Type B pancreatic cell (in vitro differentiated cells): Measurements from ENCODE around the gene TIA1. TPM values are rescaled to one million over a fixed set of nuclear protein-coding genes. Genes with fewer than 3 reads are reported as not detected.
"Not testable (repeated sequence)": the region's sequence is repeated elsewhere in the genome, so short reads cannot be mapped to it uniquely, and the experiment has no call there.

ENCODE experiments used
- DNase-seq: peaks from one replicate; pipeline ENCODE4 v3.0.0; 2021; ENCODE audit warnings: mixed read lengths; ENCODE audit not compliant: unreplicated experiment; ENCODE audit errors: extremely low spot score
- H3K27ac Mint-ChIP-seq: 2 replicates; pipeline ENCODE4 v1.8.0; 2021; ENCODE audit warnings: mild to moderate bottlenecking, mixed read lengths
- H3K27me3 Mint-ChIP-seq: 2 replicates; pipeline ENCODE4 v1.8.0; 2021; ENCODE audit warnings: mixed read lengths
- H3K36me3 Mint-ChIP-seq: 2 replicates; pipeline ENCODE4 v1.8.0; 2021; ENCODE audit warnings: mixed read lengths
- H3K4me1 Mint-ChIP-seq: one replicate; pipeline ENCODE4 v1.8.0; 2021; ENCODE audit warnings: mixed read lengths; ENCODE audit not compliant: unreplicated experiment
- H3K4me3 Mint-ChIP-seq: 2 replicates; pipeline ENCODE4 v1.8.0; 2021; ENCODE audit warnings: mild to moderate bottlenecking, mixed read lengths
- H3K9me3 Mint-ChIP-seq: 2 replicates; pipeline ENCODE4 v1.8.0; 2021; ENCODE audit warnings: mixed read lengths
- microRNA-seq: library from miRNA; unstranded; fragments of <30 nt; microRNA quantifications from one replicate; pipeline ENCODE4, GENCODE V29; 2020
- total RNA-seq: library from RNA; stranded (reverse); gene quantifications from 2 replicates; pipeline ENCODE4 v1.2.1, GENCODE V29; 2021; ENCODE audit warnings: low replicate concordance
- TF ChIP-seq, protein P1 (sequence below): fragments of 200-600 bp; sonication (generic); conservative IDR thresholded peaks from 2 replicates; pipeline ENCODE4 v1.5.0; 2021; ENCODE audit warnings: antibody characterized with exemption, mild to moderate bottlenecking

TIA1 gene
- total RNA-seq, 1 donor from 2014 or later, result 300 TPM

DNA sequence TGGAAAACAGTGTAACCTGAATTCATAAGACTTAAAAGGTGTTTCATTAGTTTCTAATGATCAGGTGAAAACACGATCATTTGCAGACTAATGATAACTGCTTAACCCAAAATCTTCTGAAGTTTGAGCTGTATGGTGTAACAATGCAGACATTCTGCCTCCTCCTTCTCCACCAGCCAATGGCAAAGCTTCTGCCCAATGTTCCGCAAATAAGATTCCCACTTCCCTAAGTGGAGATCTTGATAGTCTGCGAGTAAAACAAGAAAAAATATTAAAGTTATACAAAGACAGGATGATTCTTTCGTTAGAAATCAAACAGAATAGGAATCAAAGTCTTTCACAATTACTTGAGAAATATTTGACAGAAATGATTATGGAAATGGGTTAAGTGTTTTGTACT is 65.7 kb downstream of the TIA1 start:
- Mint-ChIP-seq H3K4me3 (no peak overlapping the region), H3K4me1 (no peaks in the 10 kb centered on the region), H3K36me3 (peaks cover 3% of the 10 kb centered on the region), H3K27ac (no peak overlapping the region), H3K27me3 (no peaks in the 10 kb centered on the region), H3K9me3 (no peaks in the 10 kb centered on the region)
- TF ChIP-seq, protein P1, sequence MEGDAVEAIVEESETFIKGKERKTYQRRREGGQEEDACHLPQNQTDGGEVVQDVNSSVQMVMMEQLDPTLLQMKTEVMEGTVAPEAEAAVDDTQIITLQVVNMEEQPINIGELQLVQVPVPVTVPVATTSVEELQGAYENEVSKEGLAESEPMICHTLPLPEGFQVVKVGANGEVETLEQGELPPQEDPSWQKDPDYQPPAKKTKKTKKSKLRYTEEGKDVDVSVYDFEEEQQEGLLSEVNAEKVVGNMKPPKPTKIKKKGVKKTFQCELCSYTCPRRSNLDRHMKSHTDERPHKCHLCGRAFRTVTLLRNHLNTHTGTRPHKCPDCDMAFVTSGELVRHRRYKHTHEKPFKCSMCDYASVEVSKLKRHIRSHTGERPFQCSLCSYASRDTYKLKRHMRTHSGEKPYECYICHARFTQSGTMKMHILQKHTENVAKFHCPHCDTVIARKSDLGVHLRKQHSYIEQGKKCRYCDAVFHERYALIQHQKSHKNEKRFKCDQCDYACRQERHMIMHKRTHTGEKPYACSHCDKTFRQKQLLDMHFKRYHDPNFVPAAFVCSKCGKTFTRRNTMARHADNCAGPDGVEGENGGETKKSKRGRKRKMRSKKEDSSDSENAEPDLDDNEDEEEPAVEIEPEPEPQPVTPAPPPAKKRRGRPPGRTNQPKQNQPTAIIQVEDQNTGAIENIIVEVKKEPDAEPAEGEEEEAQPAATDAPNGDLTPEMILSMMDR, result no peak
- DNase-seq, result no peak

DNA sequence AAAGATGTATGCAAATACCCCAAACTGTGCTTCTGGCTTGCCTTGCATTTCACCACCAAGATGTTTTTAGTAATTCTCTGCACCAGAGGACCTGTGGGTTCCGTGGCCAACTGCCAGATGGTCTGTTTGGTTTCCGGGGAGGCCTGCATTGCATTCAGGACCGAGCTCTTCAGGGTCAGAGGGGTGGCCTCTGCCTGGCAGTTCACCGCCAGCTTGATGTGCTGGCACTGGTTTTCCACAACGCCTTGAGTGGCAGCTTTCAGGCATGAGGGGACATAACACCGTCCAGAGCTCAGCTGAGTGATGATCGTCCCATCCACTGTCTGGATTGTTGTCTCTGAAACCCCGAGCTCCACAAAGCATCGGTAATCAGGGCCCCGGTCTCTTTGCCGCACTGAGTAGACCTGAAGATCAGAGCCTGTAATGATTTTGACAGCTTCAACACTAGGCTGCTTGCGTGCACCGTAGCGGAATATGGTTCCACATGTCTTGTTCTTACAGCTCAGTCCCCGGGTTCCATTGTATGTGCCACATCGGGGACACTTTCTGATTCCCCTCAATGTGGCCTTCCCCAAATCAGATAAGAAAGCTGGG is 67.0 kb downstream of the TIA1 start:
- Mint-ChIP-seq H3K9me3 (no peaks in the 10 kb centered on the region), H3K36me3 (peaks cover 3% of the 10 kb centered on the region), H3K4me3 (no peak overlapping the region), H3K4me1 (no peaks in the 10 kb centered on the region), H3K27me3 (no peaks in the 10 kb centered on the region), H3K27ac (no peak overlapping the region)
- TF ChIP-seq, protein P1, result no peak
- no peak for DNase-seq

DNA sequence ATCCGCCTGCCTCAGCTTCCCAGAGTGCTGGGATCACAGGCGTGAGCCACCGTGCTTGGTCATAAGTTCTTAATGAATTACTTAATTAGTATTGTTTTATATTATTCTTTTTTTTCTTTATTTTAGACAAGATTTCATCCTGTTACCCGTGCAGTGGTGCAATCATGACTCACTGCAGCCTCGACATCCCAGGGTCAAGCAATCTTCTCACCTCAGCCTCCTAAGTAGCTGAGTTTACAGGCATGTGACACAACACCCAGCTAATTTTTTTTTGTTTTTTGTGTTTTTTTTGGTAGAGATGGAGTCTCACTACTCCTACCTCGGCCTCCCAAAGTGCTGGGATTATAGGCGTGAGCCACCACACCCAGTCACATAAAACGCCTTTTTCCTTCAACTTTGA is 74.9 kb downstream of the TIA1 start:
- no peak for DNase-seq
- Mint-ChIP-seq H3K36me3 (peaks cover 10% of the 10 kb centered on the region), H3K27ac (no peak overlapping the region), H3K4me1 (peaks cover 7% of the 10 kb centered on the region), H3K4me3 (no peak overlapping the region), H3K27me3 (no peaks in the 10 kb centered on the region), H3K9me3 (no peaks in the 10 kb centered on the region)
- TF ChIP-seq, protein P1, result no peak

DNA sequence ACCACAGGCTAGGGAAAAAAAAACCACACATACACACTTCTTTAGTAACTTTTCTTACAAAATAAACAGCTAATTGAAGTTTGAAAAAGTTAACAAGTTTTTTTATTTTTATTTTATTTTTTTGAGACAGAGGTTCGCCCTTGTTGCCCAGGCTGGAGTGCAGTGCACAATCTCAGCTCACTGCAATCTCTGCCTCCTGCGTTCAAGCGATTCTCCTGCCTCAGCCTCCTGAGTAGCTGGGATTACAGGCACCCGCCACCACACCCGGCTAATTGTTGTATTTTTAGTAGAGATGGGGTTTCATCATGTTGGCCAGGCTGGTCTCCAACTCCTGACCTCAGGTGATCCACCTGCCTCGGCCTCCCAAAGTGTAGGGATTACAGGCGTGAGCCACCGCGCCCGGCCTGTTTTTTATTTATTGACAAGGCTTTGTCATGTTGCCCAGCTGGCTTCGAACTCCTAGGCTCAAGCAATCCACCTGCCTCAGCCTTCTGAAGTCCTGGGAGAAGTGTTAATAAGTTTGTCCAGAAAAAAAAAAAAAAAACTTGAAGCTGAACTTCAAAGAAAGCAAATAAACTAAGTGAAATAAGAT is 78.7 kb downstream of the TIA1 start:
- DNase-seq, H3K27ac Mint-ChIP-seq, H3K9me3 Mint-ChIP-seq, H3K27me3 Mint-ChIP-seq, H3K4me1 Mint-ChIP-seq, H3K4me3 Mint-ChIP-seq: not testable (repeated sequence)
- peaks cover 21% of the 10 kb centered on the region for H3K36me3 Mint-ChIP-seq

DNA sequence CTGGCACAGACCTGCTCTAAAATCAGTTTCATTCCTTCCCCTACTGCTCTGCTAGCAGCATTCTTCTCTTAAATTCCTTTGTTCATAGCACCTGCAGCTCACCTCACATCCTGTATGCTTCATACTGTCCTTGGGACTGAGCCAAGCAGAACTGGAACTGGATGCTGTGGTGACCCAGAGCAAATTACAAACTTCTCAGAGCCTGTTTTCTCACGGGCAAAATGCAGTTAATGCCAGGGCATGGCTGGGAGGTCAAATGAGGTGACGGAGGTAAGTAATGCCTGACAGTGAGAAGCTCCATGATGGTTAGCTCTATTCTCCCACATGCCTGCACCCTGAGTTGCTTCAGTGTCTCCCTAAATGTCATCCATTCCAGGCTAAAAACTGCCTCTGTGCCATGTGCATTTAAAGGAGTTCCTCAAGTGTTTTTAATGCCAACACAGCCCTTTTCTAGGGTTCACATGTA is 87.3 kb downstream of the TIA1 start:
- H3K27me3 Mint-ChIP-seq, result no peaks in the 10 kb centered on the region
- no peak overlapping the region for H3K4me3 Mint-ChIP-seq
- H3K9me3 Mint-ChIP-seq, result no peaks in the 10 kb centered on the region
- no peaks in the 10 kb centered on the region for H3K4me1 Mint-ChIP-seq
- no peak for DNase-seq
- TF ChIP-seq, protein P1, result no peak
- H3K27ac Mint-ChIP-seq, result no peak overlapping the region
- peaks cover 8% of the 10 kb centered on the region for H3K36me3 Mint-ChIP-seq

DNA sequence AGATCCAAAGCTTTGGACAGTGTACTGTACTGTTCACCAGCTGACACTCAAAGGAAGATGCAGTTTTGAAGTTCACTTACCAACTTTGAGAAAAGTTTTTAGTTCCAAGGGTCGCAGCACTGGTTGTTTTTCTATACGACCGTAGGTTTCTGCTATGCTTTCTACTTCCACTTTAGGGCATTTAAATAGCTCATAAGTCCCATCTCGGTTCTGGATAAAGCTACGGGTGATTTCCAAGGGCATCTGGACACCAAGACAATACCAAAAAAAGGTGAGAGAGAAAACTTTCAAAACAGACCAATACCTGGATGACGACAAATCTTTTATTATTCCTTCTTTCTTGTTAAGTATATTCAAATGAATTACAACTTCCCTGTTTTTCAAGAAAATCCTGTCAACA is 87.9 kb downstream of the TIA1 start:
- Mint-ChIP-seq H3K27me3 (no peaks in the 10 kb centered on the region), H3K36me3 (peaks cover 7% of the 10 kb centered on the region), H3K4me1 (no peaks in the 10 kb centered on the region), H3K9me3 (no peaks in the 10 kb centered on the region), H3K27ac (no peak overlapping the region), H3K4me3 (no peak overlapping the region)
- TF ChIP-seq, protein P1, result no peak
- no peak for DNase-seq

Small RNA genes within 50 kb of the gene (microRNA-seq; reads per million reads assigned to microRNA genes)
- not detected for gene MIR1285-2

Other genes starting within 250 kb of the TIA1 start
- 316 and 349 TPM in 2 replicates for gene PCBP1, start 161.2 kb downstream of the TIA1 start, total RNA-seq
- gene C2orf42, start 57.6 kb downstream of the TIA1 start, total RNA-seq, result 15.5 and 18.8 TPM in 2 replicates
- gene PCYOX1, start 9.5 kb upstream of the TIA1 start, total RNA-seq, result 76.8 and 80.8 TPM in 2 replicates
- gene SNRPG, start 45.1 kb upstream of the TIA1 start, total RNA-seq, result 153 and 187 TPM in 2 replicates
- gene FAM136A, start 53.4 kb upstream of the TIA1 start, total RNA-seq, result 49.6 and 50.7 TPM in 2 replicates